Measurements from ENCODE around the gene TVP23B. TPM values are rescaled to one million over a fixed set of nuclear protein-coding genes. Genes with fewer than 3 reads are reported as not detected.
A peak's percentile ranks its signal among the peaks of the same experiment; 100 is the strongest.
"Not testable (repeated sequence)": the region's sequence is repeated elsewhere in the genome, so short reads cannot be mapped to it uniquely, and the experiment has no call there.

The TVP23B gene
- total RNA-seq, 1 donor from 2014 or later = 36.8 TPM

GRCh38 chr17:18757368-18758044 is 23.5 kb upstream of the TVP23B start:
- H3K36me3 ChIP-seq; intact Hi-C loops (cut with DNase I); ATAC-seq; H3K27ac ChIP-seq; H3K4me1 ChIP-seq; H3K27me3 ChIP-seq (ENCODE audit: low read depth); DNase-seq; H3K4me3 ChIP-seq; H3K9me3 ChIP-seq: not testable (repeated sequence)

- intact Hi-C loops (cut with DNase I); ATAC-seq; H3K4me3 ChIP-seq; H3K27me3 ChIP-seq (ENCODE audit: low read depth); DNase-seq; H3K36me3 ChIP-seq; H3K9me3 ChIP-seq; H3K4me1 ChIP-seq; H3K27ac ChIP-seq: not testable (repeated sequence)
Measured at GRCh38 chr17:18758344-18758743, 22.6 kb upstream of the TVP23B start.

GRCh38 chr17:18760221-18760620 is 20.8 kb upstream of the TVP23B start:
- H3K9me3 ChIP-seq; H3K27ac ChIP-seq; H3K27me3 ChIP-seq (ENCODE audit: low read depth); DNase-seq; H3K4me1 ChIP-seq; H3K4me3 ChIP-seq; ATAC-seq; H3K36me3 ChIP-seq; intact Hi-C loops (cut with DNase I): not testable (repeated sequence)

- H3K36me3 ChIP-seq; H3K4me1 ChIP-seq; H3K9me3 ChIP-seq; intact Hi-C loops (cut with DNase I); H3K27me3 ChIP-seq (ENCODE audit: low read depth); DNase-seq; ATAC-seq; H3K27ac ChIP-seq; H3K4me3 ChIP-seq: not testable (repeated sequence)
Measured at GRCh38 chr17:18770572-18770971, 10.4 kb upstream of the TVP23B start.

- ATAC-seq; intact Hi-C loops (cut with DNase I); H3K27me3 ChIP-seq (ENCODE audit: low read depth); H3K4me3 ChIP-seq; H3K4me1 ChIP-seq; DNase-seq; H3K27ac ChIP-seq; H3K36me3 ChIP-seq; H3K9me3 ChIP-seq: not testable (repeated sequence)
Measured at GRCh38 chr17:18771066-18771465, 9.9 kb upstream of the TVP23B start.

GRCh38 chr17:18772471-18772870 is 8.5 kb upstream of the TVP23B start:
- no peak for TF ChIP-seq CTCF (IDR thresholded peaks at IDR 0.05)
- DNase-seq (no peak), ATAC-seq (no peak)
- no peaks in the 10 kb centered on the region for H3K4me1 ChIP-seq
- H3K27me3 ChIP-seq (ENCODE audit: low read depth) = no peaks in the 10 kb centered on the region
- no peaks in the 10 kb centered on the region for H3K9me3 ChIP-seq
- no peak overlapping the region for H3K27ac ChIP-seq
- H3K36me3 ChIP-seq = no peaks in the 10 kb centered on the region
- intact Hi-C loops (cut with DNase I) = no loop called here
- H3K4me3 ChIP-seq = no peak overlapping the region

- intact Hi-C loops (cut with DNase I); H3K4me1 ChIP-seq; H3K9me3 ChIP-seq; H3K36me3 ChIP-seq; DNase-seq; H3K27me3 ChIP-seq (ENCODE audit: low read depth): not testable (repeated sequence)
- Histone ChIP-seq H3K27ac (peak overlapping the region; percentile 83), H3K4me3 (peak overlapping the region; percentile 65)
- peak in 1 of 2 donors; percentile 20 for ATAC-seq
Measured at GRCh38 chr17:18781805-18782204, 822 bp downstream of the TVP23B start.

- intact Hi-C loops (cut with DNase I); H3K27me3 ChIP-seq (ENCODE audit: low read depth); H3K4me3 ChIP-seq; H3K4me1 ChIP-seq; H3K9me3 ChIP-seq; DNase-seq; ATAC-seq; H3K27ac ChIP-seq; H3K36me3 ChIP-seq: not testable (repeated sequence)
Measured at GRCh38 chr17:18785933-18786332, 5.0 kb downstream of the TVP23B start.

GRCh38 chr17:18786890-18787289 is 5.9 kb downstream of the TVP23B start:
- H3K27ac ChIP-seq; H3K4me1 ChIP-seq; H3K4me3 ChIP-seq; H3K36me3 ChIP-seq; DNase-seq; H3K27me3 ChIP-seq (ENCODE audit: low read depth); intact Hi-C loops (cut with DNase I); H3K9me3 ChIP-seq; ATAC-seq: not testable (repeated sequence)

- H3K27me3 ChIP-seq (ENCODE audit: low read depth); H3K4me1 ChIP-seq; intact Hi-C loops (cut with DNase I); H3K27ac ChIP-seq; DNase-seq; H3K9me3 ChIP-seq; H3K4me3 ChIP-seq: not testable (repeated sequence)
- peaks cover 29% of the 10 kb centered on the region for H3K36me3 ChIP-seq
- ATAC-seq = peak in 1 of 2 donors; percentile 49
Measured at GRCh38 chr17:18791402-18791801, 10.4 kb downstream of the TVP23B start.

- intact Hi-C loops (cut with DNase I); H3K9me3 ChIP-seq; H3K4me1 ChIP-seq; H3K27me3 ChIP-seq (ENCODE audit: low read depth); DNase-seq; H3K27ac ChIP-seq; H3K4me3 ChIP-seq; ATAC-seq: not testable (repeated sequence)
- peaks cover 43% of the 10 kb centered on the region for H3K36me3 ChIP-seq
Measured at GRCh38 chr17:18794841-18795240, 13.9 kb downstream of the TVP23B start.

GRCh38 chr17:18796887-18797286 is 15.9 kb downstream of the TVP23B start:
- H3K27ac ChIP-seq; H3K27me3 ChIP-seq (ENCODE audit: low read depth); H3K4me1 ChIP-seq; ATAC-seq; intact Hi-C loops (cut with DNase I); H3K4me3 ChIP-seq; H3K9me3 ChIP-seq; DNase-seq: not testable (repeated sequence)
- peaks cover 62% of the 10 kb centered on the region for H3K36me3 ChIP-seq

GRCh38 chr17:18803458-18804245 is 22.7 kb downstream of the TVP23B start:
- DNase-seq; intact Hi-C loops (cut with DNase I); H3K9me3 ChIP-seq; ATAC-seq; H3K4me3 ChIP-seq; H3K27me3 ChIP-seq (ENCODE audit: low read depth); H3K4me1 ChIP-seq; H3K27ac ChIP-seq: not testable (repeated sequence)
- H3K36me3 ChIP-seq = peaks cover 61% of the 10 kb centered on the region
